ENCODE data around the gene HSD17B12. TPM values are rescaled to one million over a fixed set of nuclear protein-coding genes. Genes with fewer than 3 reads are reported as not detected.

The HSD17B12 gene
- total and polyA plus RNA-seq, 2 of the 4 experiments (the other 2 are of a cell fraction) = 38.0 to 44.6 TPM

- H3K18ac ChIP-seq (ENCODE audit: low read depth, low read length) = no peak overlapping the region
Observed at GRCh38 chr11:43681401-43681942, 934 bp downstream of the HSD17B12 start.

More at GRCh38 chr11:43681401-43681942, 934 bp downstream of the HSD17B12 start:
- no TSS peak for BruUV-seq (replicated peaks)
- Histone ChIP-seq H3K4me3 (ENCODE audit: insufficient read depth, low read depth, low read length) (peak overlapping the region; percentile 65), H3K14ac (replicated peaks; ENCODE audit: low read depth, low read length) (peak overlapping the region; percentile 90), H2BK120ac (ENCODE audit: low read depth, low read length) (peak overlapping the region; percentile 53; the same call in 1 of the 2 replicates), H3K27me3 (ENCODE audit: control insufficient read depth, insufficient read depth, low read length) (no peaks in the 10 kb centered on the region), H3K9ac (ENCODE audit: low read depth, low read length) (peak overlapping the region; percentile 86), H3K36me3 (ENCODE audit: control insufficient read depth, insufficient read depth, low read length) (peaks cover 4% of the 10 kb centered on the region; the same call in 1 of the 2 replicates), H2BK5ac (ENCODE audit: low read depth, low read length, poor library complexity, severe bottlenecking) (peak overlapping the region; percentile 7), H2AK9ac (replicated peaks; ENCODE audit: low read depth, low read length, poor library complexity) (peak overlapping the region; percentile 80), H4K8ac (ENCODE audit: low read depth in 2 of 2, low read length in 2 of 2) (peak overlapping the region; percentile 53 to 84; a peak in 3 of 4 replicates), H4K5ac (ENCODE audit: low read depth, low read length) (no peak overlapping the region), H3K4me2 (ENCODE audit: low read depth, low read length) (peak overlapping the region; percentile 77), H2AFZ (replicated peaks; ENCODE audit: low read length, poor library complexity) (peak overlapping the region; percentile 96), H2BK20ac (ENCODE audit: low read depth, low read length) (no peak overlapping the region), H2AK5ac (ENCODE audit: low read depth, low read length) (no peak overlapping the region), H3K23ac (ENCODE audit: low read depth, low read length) (peak overlapping the region; percentile 95), H3K9me1 (ENCODE audit: insufficient read depth, low read length) (no peaks in the 10 kb centered on the region; the same call in 1 of the 2 replicates), H3K9me3 (ENCODE audit: control insufficient read depth, insufficient read depth, low read length) (no peaks in the 10 kb centered on the region), H2BK15ac (ENCODE audit: low read depth, low read length) (no peak overlapping the region), H4K91ac (ENCODE audit: insufficient read depth, low read depth, low read length) (peak overlapping the region; percentile 51), H4K20me1 (ENCODE audit: insufficient read depth, low read length) (no peaks in the 10 kb centered on the region), H3K27ac (ENCODE audit: insufficient read depth, low read length) (peak overlapping the region; percentile 20), H3K4me1 (ENCODE audit: control insufficient read depth, insufficient read depth, low read length) (no peaks in the 10 kb centered on the region; the same call in 1 of the 2 replicates), H3K56ac (ENCODE audit: extremely low read depth, insufficient read depth, low read length) (peak overlapping the region; percentile 57; the same call in 1 of the 2 replicates), H3K4ac (ENCODE audit: low read depth, low read length) (peak overlapping the region; percentile 79), H3K79me1 (ENCODE audit: low read depth in 1 of 2, low read length in 2 of 2) (peaks cover 14 to 35% of the 10 kb centered on the region in 2 experiments)
- WGBS, 2 experiments (ENCODE audit: extremely low coverage in 2 of 2, insufficient read length in 1 of 2) = 20% methylated on average over 1 of the region's 12 CpGs; no CpG with 5 or more reads in 1 of the 2 experiments
- ATAC-seq (ENCODE audit: low read depth) (no peak), DNase-seq (peak; percentile 30)
- intact Hi-C loops (cut with micrococcal nuclease) = loop anchor here (1.0 to 5.0 kb wide), 3 partner anchors 121 to 171 kb away; no protein-coding TSS in a partner anchor
- TF ChIP-seq BHLHE40 (IDR thresholded peaks at IDR 0.05; ENCODE audit: low read depth, low read length) (no peak), CHD1 (IDR thresholded peaks at IDR 0.05; ENCODE audit: low read depth, low read length) (no peak), RAD21 (IDR thresholded peaks at IDR 0.05; ENCODE audit: low read length) (no peak), MXI1 (IDR thresholded peaks at IDR 0.05; ENCODE audit: borderline replicate concordance, low read depth, low read length) (no peak), CTCF (conservative IDR thresholded peaks at IDR 0.05; ENCODE audit: low read depth, low read length) (no peak), RFX5 (IDR thresholded peaks at IDR 0.05; ENCODE audit: low read depth, low read length) (no peak), SMC3 (IDR thresholded peaks at IDR 0.05; ENCODE audit: low read depth, low read length) (no peak), CEBPB (IDR thresholded peaks at IDR 0.05; ENCODE audit: low read depth, low read length) (no peak), FOS (IDR thresholded peaks at IDR 0.05; ENCODE audit: low read depth, low read length) (no peak)
- TF ChIP-seq, protein P1, sequence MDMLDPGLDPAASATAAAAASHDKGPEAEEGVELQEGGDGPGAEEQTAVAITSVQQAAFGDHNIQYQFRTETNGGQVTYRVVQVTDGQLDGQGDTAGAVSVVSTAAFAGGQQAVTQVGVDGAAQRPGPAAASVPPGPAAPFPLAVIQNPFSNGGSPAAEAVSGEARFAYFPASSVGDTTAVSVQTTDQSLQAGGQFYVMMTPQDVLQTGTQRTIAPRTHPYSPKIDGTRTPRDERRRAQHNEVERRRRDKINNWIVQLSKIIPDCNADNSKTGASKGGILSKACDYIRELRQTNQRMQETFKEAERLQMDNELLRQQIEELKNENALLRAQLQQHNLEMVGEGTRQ (IDR thresholded peaks at IDR 0.05; ENCODE audit: low read depth, low read length) = no peak
- TF ChIP-seq, protein P2, sequence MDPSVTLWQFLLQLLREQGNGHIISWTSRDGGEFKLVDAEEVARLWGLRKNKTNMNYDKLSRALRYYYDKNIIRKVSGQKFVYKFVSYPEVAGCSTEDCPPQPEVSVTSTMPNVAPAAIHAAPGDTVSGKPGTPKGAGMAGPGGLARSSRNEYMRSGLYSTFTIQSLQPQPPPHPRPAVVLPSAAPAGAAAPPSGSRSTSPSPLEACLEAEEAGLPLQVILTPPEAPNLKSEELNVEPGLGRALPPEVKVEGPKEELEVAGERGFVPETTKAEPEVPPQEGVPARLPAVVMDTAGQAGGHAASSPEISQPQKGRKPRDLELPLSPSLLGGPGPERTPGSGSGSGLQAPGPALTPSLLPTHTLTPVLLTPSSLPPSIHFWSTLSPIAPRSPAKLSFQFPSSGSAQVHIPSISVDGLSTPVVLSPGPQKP (IDR thresholded peaks at IDR 0.05; ENCODE audit: borderline replicate concordance, low read depth, low read length) = no peak
- CTCF ChIA-PET = no interaction called here
- in situ Hi-C loops (cut with MboI; ENCODE audit: low sequenced_read_pairs) = no loop called here
- dilution Hi-C loops (cut with HindIII; ENCODE audit: low sequenced_read_pairs, unreplicated experiment) = no loop called here
- POLR2A ChIA-PET (ENCODE audit: unreplicated experiment) = no interaction called here

Measured in IMR-90 (cell line).